ENCODE measurements around the gene C6orf141. TPM values are rescaled to one million over a fixed set of nuclear protein-coding genes. Genes with fewer than 3 reads are reported as not detected.

The C6orf141 gene
- polyA plus RNA-seq (2013, experiment 1 of 2), result 11.1 TPM
- 9.1 TPM for polyA plus RNA-seq (2013, experiment 2 of 2)

- WGBS, result under 1% methylated on average over 42 of the region's 42 CpGs
- no peaks in the 10 kb centered on the region for H3K9me3 ChIP-seq (ENCODE audit: insufficient read depth, low read depth, low read length)
- H3K36me3 ChIP-seq (ENCODE audit: insufficient read depth, low read length), result peaks cover 22% of the 10 kb centered on the region; the same call in 1 of the 2 replicates
- peaks cover 60% of the 10 kb centered on the region for H3K27me3 ChIP-seq (ENCODE audit: insufficient read depth, low read length)
- peak within 1 kb of the TSS; percentile 70 for H3K4me3 ChIP-seq (ENCODE audit: low read length)
- peak within 1 kb of the TSS; percentile 90 for H3K9ac ChIP-seq (ENCODE audit: low read depth, low read length)
- H3K27ac ChIP-seq (ENCODE audit: low read depth, low read length), result peak within 1 kb of the TSS; percentile 98
- H3K4me1 ChIP-seq (ENCODE audit: insufficient read depth, low read length), result peaks cover 37% of the 10 kb centered on the region
These were observed at the start of gene C6orf141 for GRCh38 chr6:49550492-49551077. TSS of gene C6orf141 (plus strand) at chr6:49550668. CDS start at chr6:49550793, 125 bp downstream.

DNA sequence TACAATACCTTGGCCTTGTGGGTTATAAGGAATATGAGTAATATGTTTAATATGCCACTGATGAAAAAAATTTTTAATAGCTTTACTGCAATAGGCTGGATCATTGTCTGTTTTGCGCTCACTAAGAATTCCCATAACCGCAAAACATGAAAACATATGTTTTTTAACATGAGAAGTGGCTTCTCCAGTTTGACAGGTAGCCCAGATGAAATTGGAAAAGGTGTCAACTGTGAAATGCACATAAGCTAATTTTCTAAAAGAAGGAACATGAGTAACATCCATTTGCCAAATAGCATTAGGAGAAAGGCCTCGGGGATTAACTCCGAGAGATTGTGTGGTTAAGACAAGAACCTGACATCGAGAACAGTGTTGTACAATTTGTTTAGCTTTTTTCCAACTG lies 45.8 kb upstream of the C6orf141 start:
- Histone ChIP-seq H3K4me3 (ENCODE audit: low read length) (no peak overlapping the region), H3K9me3 (ENCODE audit: insufficient read depth, low read depth, low read length) (no peaks in the 10 kb centered on the region), H3K9ac (ENCODE audit: low read depth, low read length) (no peak overlapping the region), H3K27me3 (ENCODE audit: insufficient read depth, low read length) (no peaks in the 10 kb centered on the region), H3K27ac (ENCODE audit: low read depth, low read length) (no peak overlapping the region), H3K36me3 (ENCODE audit: insufficient read depth, low read length) (no peaks in the 10 kb centered on the region), H3K4me1 (ENCODE audit: insufficient read depth, low read length) (no peaks in the 10 kb centered on the region)
- WGBS, result 86% methylated on average over 5 of the region's 5 CpGs

DNA sequence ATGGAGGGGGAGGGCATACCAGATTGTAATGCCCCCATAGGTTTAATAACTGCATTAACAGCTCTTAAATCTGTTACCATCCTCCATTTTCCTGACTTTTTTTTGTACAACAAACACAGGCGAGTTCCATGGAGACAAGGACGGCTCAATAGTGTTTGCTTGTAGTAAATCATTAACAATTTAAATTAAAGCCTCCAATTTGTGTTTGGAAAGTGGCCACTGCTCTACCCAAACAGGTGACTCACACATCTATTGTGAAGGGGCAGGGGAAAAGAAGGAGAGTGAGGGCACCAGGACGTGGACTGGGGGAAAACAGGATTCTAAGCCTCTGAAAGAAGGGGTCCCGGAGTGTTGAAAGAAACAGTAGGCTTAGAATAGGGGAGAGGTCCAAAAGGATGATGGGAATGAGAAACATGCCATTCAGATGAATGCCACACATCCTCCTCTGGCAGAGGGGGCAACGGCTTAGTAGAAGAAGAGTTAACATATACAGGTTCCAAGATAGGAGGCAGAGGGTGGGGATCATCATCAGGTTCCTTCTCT lies 43.8 kb upstream of the C6orf141 start:
- Histone ChIP-seq H3K4me1 (ENCODE audit: insufficient read depth, low read length) (no peaks in the 10 kb centered on the region), H3K27me3 (ENCODE audit: insufficient read depth, low read length) (no peaks in the 10 kb centered on the region), H3K9me3 (ENCODE audit: insufficient read depth, low read depth, low read length) (no peaks in the 10 kb centered on the region), H3K27ac (ENCODE audit: low read depth, low read length) (no peak overlapping the region), H3K9ac (ENCODE audit: low read depth, low read length) (no peak overlapping the region), H3K36me3 (ENCODE audit: insufficient read depth, low read length) (no peaks in the 10 kb centered on the region), H3K4me3 (ENCODE audit: low read length) (no peak overlapping the region)
- 97% methylated on average over 2 of the region's 5 CpGs for WGBS

DNA sequence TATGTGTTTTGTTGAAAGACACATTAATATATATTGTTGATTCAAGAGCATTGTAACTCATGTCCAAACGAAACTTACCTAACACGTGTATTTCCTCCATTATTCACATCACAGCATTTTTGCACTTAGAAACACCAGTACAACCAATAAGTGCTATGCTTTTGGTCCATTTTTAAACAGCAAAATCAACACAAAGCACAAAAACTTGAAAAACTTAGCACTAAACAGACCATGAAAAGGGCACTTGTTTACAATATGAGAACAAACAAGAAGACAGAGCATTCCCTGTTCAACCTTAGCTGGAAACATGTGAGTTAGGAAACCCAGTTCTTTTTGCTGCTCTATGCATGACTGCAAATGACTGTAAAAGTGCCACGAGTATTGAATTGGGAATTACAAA lies 41.1 kb upstream of the C6orf141 start:
- no peaks in the 10 kb centered on the region for H3K27me3 ChIP-seq (ENCODE audit: insufficient read depth, low read length)
- no peak overlapping the region for H3K9ac ChIP-seq (ENCODE audit: low read depth, low read length)
- WGBS, result 94% methylated on average over 3 of the region's 3 CpGs
- H3K4me3 ChIP-seq (ENCODE audit: low read length), result no peak overlapping the region
- no peaks in the 10 kb centered on the region for H3K36me3 ChIP-seq (ENCODE audit: insufficient read depth, low read length)
- no peak overlapping the region for H3K27ac ChIP-seq (ENCODE audit: low read depth, low read length)
- no peaks in the 10 kb centered on the region for H3K9me3 ChIP-seq (ENCODE audit: insufficient read depth, low read depth, low read length)
- H3K4me1 ChIP-seq (ENCODE audit: insufficient read depth, low read length), result peaks cover 4% of the 10 kb centered on the region; the same call in 1 of the 2 replicates

- WGBS, result 98% methylated on average over 2 of the region's 2 CpGs
- H3K9me3 ChIP-seq (ENCODE audit: insufficient read depth, low read depth, low read length), result no peaks in the 10 kb centered on the region
These were observed 37.1 kb upstream of the C6orf141 start for GRCh38 chr6:49513153-49513989.

DNA sequence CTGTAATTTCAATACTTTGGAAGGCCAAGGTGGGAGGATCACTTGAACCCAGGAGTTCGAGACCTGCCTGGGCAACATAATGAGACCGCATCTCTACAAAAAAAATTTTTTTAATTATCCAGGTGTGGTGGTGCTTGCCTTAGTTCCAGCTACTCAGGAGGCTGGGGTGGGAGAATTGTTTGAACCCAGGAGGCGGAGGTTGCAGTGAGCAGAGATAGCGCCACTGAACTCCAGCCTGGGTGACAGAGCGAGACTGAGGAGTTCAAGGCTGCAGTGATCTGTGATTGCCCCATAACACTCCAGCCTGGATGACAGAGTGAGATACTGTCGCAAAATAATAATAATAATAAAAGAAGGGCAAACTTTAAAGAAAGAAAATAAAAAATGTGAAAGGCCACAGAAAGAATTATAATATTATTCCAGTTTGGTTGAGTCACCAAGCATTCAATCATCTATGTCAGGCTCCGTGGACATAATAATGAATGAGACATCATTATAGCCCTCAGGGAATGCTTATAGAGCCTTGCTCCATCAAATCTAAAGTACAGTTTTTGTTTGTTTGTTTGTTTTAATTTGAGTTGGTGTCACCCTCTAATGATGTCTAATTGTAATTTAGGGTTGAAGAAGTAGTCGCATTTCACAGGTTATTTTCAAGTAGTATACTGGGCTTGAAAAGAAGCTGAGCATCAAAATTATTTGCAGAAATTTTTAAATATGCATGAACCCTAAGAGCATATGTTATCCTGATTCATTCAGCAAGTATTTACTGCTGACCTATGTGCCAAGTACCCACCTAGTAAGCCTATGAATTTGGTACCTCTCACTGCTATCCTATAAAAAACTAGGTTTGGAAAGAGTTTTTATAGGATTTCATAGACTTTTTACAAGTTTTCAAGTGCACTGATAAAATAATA lies 35.6 kb upstream of the C6orf141 start:
- 96% methylated on average over 6 of the region's 8 CpGs for WGBS
- H3K27ac ChIP-seq (ENCODE audit: low read depth, low read length), result no peak overlapping the region
- H3K9me3 ChIP-seq (ENCODE audit: insufficient read depth, low read depth, low read length), result no peaks in the 10 kb centered on the region
- no peak overlapping the region for H3K4me3 ChIP-seq (ENCODE audit: low read length)
- H3K36me3 ChIP-seq (ENCODE audit: insufficient read depth, low read length), result no peaks in the 10 kb centered on the region
- H3K27me3 ChIP-seq (ENCODE audit: insufficient read depth, low read length), result no peaks in the 10 kb centered on the region
- peaks cover 4% of the 10 kb centered on the region; the same call in 1 of the 2 replicates for H3K4me1 ChIP-seq (ENCODE audit: insufficient read depth, low read length)
- no peak overlapping the region for H3K9ac ChIP-seq (ENCODE audit: low read depth, low read length)

More at GRCh38 chr6:49513153-49513989, 37.1 kb upstream of the C6orf141 start:
- Histone ChIP-seq H3K36me3 (ENCODE audit: insufficient read depth, low read length) (no peaks in the 10 kb centered on the region), H3K27me3 (ENCODE audit: insufficient read depth, low read length) (no peaks in the 10 kb centered on the region), H3K4me3 (ENCODE audit: low read length) (no peak overlapping the region), H3K9ac (ENCODE audit: low read depth, low read length) (no peak overlapping the region), H3K27ac (ENCODE audit: low read depth, low read length) (no peak overlapping the region), H3K4me1 (ENCODE audit: insufficient read depth, low read length) (peaks cover 4% of the 10 kb centered on the region; the same call in 1 of the 2 replicates)

DNA sequence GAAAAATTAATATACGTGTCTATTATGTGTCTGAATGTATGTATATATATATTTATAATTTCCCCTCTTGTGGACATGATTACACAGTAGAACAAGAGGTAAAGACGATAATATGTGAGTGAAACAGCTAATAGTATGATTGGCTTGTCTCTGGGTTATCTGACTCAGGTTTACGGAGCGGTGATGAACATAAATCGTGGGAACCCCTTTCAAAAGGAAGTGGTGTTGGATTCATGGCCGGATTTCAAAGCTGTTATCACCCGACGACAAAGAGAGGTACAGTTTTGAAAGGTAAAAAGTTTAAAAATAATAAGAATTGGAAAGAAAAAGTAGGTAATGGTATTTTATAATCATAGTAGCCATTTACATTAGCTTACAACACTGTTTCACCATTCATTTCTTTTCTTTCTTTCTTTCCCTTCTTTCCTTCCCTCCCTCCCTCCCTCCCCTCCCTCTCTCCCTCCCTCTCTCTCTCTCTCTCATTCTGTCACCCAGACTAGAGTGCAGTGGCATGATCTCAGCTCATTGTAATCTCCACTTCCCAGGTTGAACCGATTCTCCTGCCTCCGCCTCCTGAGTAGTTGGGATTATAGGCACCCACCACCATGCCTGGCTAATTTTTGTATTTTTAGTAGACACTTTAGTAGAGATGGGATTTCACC lies 34.9 kb upstream of the C6orf141 start:
- no peak overlapping the region for H3K4me3 ChIP-seq (ENCODE audit: low read length)
- WGBS, result 94% methylated on average over 9 of the region's 10 CpGs
- H3K9me3 ChIP-seq (ENCODE audit: insufficient read depth, low read depth, low read length), result no peaks in the 10 kb centered on the region
- H3K9ac ChIP-seq (ENCODE audit: low read depth, low read length), result no peak overlapping the region
- no peaks in the 10 kb centered on the region for H3K36me3 ChIP-seq (ENCODE audit: insufficient read depth, low read length)
- peaks cover 4% of the 10 kb centered on the region; the same call in 1 of the 2 replicates for H3K4me1 ChIP-seq (ENCODE audit: insufficient read depth, low read length)
- no peaks in the 10 kb centered on the region for H3K27me3 ChIP-seq (ENCODE audit: insufficient read depth, low read length)
- no peak overlapping the region for H3K27ac ChIP-seq (ENCODE audit: low read depth, low read length)

GRCh38 chr6:49516147-49516505 lies 34.3 kb upstream of the C6orf141 start:
- H3K4me1 ChIP-seq (ENCODE audit: insufficient read depth, low read length), result peaks cover 4% of the 10 kb centered on the region; the same call in 1 of the 2 replicates
- H3K36me3 ChIP-seq (ENCODE audit: insufficient read depth, low read length), result no peaks in the 10 kb centered on the region
- H3K9ac ChIP-seq (ENCODE audit: low read depth, low read length), result no peak overlapping the region
- H3K9me3 ChIP-seq (ENCODE audit: insufficient read depth, low read depth, low read length), result no peaks in the 10 kb centered on the region
- WGBS, result 91% methylated on average over 4 of the region's 4 CpGs
- no peak overlapping the region for H3K27ac ChIP-seq (ENCODE audit: low read depth, low read length)
- no peak overlapping the region for H3K4me3 ChIP-seq (ENCODE audit: low read length)
- no peaks in the 10 kb centered on the region for H3K27me3 ChIP-seq (ENCODE audit: insufficient read depth, low read length)

GRCh38 chr6:49517919-49518318 lies 32.5 kb upstream of the C6orf141 start:
- Histone ChIP-seq H3K27me3 (ENCODE audit: insufficient read depth, low read length) (no peaks in the 10 kb centered on the region), H3K4me3 (ENCODE audit: low read length) (no peak overlapping the region), H3K9ac (ENCODE audit: low read depth, low read length) (no peak overlapping the region), H3K36me3 (ENCODE audit: insufficient read depth, low read length) (no peaks in the 10 kb centered on the region), H3K27ac (ENCODE audit: low read depth, low read length) (no peak overlapping the region), H3K4me1 (ENCODE audit: insufficient read depth, low read length) (no peaks in the 10 kb centered on the region; the same call in 1 of the 2 replicates), H3K9me3 (ENCODE audit: insufficient read depth, low read depth, low read length) (no peaks in the 10 kb centered on the region)
- 100% methylated on average over 2 of the region's 2 CpGs for WGBS

DNA sequence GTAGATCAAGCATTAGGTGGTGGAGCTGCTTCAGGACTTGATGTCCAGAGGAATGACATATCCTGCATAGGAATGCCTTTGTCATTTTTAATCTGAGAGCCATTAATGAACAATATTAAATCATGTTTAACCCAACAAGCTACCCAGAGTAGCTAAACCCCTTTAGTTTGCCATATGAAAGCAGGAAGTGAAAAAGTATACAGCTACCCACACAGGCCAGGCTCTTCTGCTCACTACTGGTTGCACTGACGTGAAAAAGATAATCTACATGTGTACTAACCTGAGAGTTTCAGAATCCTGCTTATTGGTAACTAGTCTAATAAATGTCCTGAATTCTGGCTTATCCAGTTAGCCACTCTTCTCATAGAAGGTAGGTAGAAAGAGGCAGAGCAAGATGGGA lies 30.8 kb upstream of the C6orf141 start:
- H3K27ac ChIP-seq (ENCODE audit: low read depth, low read length), result no peak overlapping the region
- 100% methylated on average over 1 of the region's 1 CpG for WGBS
- no peaks in the 10 kb centered on the region for H3K27me3 ChIP-seq (ENCODE audit: insufficient read depth, low read length)
- no peak overlapping the region for H3K9ac ChIP-seq (ENCODE audit: low read depth, low read length)
- H3K4me3 ChIP-seq (ENCODE audit: low read length), result no peak overlapping the region
- H3K4me1 ChIP-seq (ENCODE audit: insufficient read depth, low read length), result no peaks in the 10 kb centered on the region
- no peaks in the 10 kb centered on the region for H3K36me3 ChIP-seq (ENCODE audit: insufficient read depth, low read length)
- no peaks in the 10 kb centered on the region for H3K9me3 ChIP-seq (ENCODE audit: insufficient read depth, low read depth, low read length)
